Stimulated activated CD4-positive, alpha-beta T cell treated with anti-CD3 and anti-CD28 coated beads, Interleukin-1b, Interleukin-23, amount 100 ng/mL, for 4 hours (primary cell): ENCODE data around the gene ACP7.
"Not testable (repeated sequence)": the region's sequence is repeated elsewhere in the genome, so short reads cannot be mapped to it uniquely, and the experiment has no call there.

Experiments
- DNase-seq, 2 donors: peaks; one replicate each; pipeline ENCODE4 v3.0.0-alpha.2; 2020; ENCODE audit warnings: low read depth in 2 of 2

The ACP7 gene

DNA sequence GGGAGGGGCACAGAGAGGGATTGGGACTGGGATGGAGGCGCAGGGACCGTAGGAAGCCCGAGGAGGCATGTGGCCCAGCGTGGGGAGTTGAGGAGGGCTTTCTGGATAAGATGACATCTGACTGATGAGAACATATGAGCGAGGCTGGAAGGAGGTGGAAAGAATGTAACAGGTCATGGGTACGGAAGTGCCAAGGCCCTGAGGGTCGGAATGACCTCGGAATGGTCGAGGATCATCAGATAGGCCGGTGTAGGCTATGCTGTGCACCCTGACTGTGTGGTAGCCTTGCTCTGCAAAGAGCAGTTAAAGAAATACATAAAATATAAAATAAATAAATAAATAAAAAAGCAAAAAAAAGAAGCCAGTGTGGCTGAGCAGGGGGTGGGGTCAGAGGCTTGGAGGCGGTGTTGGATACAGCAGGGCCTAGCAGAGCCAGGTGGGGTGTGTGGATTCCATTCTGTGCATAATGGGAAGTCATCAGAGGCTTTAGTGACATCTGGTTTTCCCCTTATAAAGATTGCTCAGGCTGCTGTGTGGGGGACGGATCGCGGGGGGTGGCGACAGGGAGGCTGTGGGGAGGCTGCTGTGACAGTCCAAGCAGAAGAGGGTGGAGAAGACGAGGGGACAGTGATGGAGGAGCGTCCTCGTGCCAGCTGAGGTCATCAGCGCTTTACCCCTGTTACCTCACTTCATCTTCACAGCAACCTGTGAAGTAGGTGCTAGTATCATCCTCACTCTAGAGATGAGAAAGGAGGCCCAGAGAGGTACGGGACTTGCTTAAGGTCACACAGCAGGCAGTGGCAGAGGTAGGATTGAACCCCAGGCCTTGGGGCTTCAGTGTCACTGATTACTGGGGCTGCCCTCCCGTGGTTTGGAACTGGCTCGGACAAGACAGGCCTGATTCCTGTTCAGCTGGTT is 46.4 kb downstream of the ACP7 start:
- DNase-seq = no peak

DNA sequence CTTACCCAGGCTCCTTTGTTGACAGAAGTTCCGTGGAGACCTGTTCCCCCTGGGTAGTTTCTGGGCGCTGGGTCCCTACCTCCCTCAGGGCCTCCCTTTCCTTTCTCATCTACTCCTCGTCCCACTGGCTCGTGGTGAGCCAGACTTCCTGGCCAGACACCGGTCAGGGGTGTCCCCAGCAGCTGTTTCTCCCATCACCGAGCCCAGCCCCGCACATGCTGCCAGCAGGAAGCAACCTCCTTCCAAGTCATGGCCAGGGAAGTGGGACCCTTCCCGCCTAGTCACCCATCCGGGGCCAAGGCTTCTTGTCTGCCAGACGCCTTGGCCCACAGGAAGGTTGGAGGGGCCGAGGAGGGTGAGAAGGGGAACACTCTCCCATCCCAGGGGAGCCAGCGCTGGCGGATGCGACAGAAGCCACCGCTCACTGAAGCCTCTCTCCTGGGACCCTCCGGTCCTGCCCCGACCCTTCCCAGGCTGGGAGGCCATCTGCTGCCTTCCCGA is 47.1 kb downstream of the ACP7 start:
- no peak for DNase-seq

DNA sequence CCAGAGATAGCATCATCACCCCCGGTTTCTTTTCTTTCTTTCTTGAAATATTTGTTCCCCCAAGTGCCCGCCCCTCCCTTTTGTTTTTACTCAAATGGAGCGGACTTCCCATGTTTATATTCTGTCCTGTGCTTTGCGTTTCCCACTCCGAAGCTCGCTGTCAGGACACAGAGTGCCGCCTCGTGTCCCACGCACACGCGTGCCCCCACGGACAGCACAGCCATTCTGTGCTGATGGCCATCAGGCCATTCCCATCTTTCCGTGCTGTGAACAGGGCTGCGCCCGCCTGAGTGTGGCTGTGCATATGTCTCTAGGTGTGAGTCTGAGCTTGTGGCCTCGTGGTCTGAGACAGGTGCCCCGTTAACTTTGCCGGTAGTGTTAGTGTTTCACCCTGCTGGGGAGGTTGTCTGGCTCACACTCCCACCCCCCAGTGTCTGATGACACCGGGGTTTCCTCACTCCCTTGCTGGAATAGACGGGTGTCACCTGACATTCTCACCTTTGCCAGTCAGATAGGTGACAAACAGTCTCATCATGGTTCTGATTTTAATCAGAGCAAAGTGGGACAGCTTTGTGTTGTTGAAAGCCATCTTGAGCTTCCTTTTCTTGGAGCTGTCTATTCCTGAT is 48.3 kb downstream of the ACP7 start:
- no peak for DNase-seq

DNA sequence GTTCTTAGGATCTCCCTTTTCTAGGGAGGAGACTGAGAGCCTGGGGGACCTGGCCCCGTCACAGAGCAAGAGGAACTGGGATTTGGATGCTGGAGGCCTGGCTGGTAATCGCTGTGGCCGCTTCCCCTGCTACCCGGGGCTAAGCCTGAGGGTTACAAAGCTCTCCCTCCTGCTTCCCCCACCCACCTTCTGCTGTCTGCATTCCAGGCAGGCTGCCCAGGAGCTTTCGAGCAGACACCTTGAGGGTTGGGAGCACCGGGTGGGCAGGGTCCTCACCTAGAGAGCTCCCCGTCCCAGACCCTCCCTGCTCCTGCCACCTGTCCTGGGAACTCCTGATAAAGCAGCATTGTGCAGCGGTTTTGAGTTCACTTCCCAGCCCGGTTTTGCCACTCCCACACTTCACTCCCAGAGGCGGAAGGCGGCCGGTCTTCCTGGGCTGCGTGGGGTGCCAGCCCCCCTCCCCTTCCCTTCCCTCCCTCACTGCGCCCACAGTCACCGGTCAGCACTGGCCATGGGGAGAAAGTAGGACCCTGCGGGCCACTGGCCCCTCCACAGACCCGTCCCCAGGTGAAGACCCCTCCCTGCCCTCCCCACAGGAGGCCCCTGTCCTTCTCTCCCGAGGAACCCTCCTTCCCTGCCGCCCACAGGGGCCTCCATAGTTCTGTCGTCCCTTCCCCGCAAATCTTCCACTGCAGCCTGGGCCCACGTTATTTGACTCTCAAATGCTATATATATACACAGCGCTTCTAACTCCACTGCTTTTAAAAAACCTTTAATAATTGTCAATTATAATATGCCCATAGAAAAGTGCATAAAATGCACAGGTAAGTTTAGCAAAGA is 49.5 kb downstream of the ACP7 start:
- DNase-seq = no peak

DNA sequence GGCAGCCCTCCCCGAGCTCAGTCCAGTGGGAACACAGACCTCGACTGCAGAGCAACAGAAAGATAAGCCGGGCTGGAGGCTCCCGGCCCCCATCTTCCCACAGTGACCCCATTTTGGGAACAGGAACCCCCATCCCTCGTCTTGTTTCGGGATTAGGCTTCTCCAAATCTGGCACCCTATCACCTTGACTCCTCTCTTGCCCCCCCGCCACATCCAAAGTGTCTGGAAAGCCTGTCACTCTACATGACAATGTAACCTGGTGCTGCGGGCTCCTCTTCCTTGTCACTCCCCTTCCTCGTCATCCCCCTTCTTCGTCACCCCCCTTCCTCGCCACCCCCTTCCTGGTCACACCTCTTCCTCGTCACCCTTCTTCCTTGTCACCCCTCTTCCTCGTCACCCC is 51.5 kb downstream of the ACP7 start:
- DNase-seq = no peak

DNA sequence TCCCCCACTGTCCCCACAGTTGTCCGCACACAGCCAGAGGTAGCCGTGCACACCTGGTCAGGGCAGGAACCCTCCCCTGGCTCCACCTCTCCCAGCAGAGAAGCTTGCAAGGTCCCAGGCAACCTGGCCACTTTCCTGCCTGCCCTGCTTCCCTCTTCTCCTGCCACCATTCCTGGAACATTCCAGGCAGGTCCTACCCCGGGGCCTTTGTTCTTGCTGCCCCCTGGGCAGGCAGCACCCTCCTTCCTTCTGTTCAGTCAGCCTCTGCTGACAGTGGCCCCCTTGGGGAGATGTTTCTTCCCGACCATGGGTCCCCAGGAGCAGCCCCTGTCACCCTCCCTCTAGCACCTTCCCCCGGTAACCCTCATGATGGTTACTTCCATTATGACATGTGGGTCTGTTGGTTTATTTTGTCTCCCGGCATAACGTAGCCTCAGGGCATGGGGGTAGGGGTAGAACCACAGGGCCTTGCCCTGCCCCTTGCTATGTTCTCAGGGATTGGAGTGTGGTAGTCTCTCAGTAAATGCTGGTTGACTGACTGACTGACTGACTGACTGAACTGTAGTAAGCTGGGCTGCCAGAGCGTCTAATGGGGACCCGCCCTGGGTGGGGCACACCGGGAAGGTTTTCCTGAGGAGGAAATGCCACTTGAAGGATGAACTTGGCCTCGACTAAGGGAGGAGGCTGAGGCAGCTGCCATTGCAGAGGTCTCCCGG is 52.2 kb downstream of the ACP7 start:
- DNase-seq = no peak

DNA sequence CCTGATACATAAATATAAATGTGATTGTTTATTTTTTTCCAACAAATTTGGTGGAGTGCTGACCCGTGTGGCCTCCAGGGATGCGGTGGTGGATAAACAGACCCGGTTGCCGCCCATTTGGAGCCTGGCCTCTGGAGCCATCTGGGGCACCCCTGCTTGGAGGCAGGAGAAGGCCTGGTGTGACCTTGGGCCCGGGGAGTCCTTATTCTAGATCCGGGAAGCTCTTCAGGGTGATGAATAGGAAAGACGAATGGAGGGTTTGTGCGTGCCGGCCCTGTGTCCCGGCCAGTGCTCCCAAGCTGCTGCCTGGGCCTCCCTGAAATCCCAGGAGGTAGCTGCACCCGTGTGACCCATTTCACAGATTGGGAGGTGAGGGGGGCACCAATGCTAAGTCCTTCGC is 53.0 kb downstream of the ACP7 start:
- DNase-seq = no peak

DNA sequence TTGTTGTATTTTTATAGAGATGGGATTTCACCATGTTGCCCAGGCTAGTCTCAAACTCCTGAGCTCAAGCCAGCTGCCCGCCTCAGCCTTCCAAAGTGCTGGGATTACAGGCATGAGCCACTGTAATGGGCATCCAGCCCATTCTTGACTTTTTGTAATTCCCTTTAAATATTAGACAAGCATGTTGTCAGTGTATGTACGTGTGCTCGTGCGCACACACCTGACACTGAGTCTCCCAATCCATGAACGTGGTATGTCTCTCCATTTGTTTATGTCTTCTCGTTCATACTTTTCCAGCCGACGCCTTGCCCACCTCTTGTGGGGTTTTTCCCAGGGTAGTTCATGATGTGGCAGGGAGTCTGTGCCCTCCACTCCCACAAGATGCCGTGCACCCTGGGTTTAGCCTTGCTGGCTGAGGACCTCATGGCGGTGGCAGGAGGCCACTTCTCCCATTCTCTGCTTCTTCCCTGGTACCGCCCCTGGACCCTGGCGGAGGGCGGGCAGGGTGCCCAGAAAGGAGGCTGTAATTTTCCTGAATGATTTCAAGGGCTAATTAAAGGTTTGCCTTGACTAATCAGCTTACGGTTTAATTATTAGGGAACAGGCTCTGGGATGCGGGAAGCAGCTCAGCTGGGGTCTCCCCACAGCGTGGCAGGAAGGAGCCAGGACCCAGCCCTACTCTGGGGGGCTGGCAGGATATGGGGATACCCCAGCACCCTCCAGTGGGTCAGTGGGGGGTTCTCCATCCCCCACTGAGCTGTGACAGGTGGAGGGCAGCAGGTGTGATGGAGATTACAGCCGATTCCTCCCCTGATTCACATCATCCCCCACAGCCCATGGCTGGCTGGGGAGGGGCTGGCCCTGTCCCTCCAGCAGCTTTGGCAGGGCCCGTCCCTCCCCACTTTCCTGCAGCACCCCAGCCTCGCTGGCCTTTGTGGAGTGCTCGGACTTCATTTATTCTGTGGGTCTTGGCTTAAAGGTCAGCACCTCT is 54.3 kb downstream of the ACP7 start:
- no peak for DNase-seq

DNA sequence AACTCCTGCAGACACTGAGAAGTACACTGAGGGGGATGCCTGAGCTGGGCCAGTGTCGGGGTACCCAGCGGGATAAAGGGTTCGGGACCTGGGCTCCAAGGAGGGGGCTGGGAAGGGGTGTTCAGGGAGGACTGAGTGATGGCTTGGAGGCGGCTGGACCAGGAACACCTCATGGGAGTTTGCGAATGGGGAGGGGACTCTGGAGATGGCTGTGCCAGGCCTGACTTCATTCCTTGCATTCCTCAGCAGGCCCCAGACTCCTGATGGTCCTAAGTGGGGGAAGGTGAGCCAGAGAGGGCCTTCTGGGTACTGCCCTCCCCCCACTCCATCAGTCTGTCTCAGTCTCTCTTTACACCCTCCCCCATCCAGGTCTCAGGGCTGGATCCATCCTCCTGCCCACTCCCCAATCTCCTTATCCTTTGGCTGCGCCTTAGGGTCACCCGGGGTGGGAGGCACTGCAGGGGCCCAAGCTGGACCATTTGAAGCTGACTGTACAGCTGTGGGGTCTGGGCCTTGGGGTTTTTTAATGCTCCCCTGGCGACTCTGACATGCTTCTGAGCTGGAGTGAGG is 55.2 kb downstream of the ACP7 start:
- no peak for DNase-seq

DNA sequence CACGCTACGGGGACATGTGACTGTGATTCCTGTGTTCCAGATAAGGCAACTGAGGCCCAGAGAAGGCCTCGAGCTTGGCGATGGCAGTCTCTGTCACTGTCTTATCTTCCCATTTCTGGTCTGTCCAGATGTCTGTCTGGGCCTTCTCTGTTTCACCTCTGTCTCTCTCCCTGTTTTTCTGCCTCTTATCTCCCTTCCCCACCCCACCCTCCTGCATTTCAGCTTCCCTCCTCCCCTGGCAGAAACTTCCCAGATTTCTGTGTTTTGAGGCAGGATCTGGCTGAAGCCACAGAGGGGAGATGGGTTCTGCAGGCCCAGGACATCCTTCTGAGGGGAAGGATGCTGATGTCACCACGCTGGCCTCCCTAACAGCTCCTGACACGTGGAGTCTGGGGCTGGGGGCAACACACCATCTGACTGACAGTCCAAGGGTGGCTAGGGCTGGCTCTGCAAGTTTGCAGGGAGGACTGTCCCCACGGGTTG is 55.8 kb downstream of the ACP7 start:
- no peak for DNase-seq

DNA sequence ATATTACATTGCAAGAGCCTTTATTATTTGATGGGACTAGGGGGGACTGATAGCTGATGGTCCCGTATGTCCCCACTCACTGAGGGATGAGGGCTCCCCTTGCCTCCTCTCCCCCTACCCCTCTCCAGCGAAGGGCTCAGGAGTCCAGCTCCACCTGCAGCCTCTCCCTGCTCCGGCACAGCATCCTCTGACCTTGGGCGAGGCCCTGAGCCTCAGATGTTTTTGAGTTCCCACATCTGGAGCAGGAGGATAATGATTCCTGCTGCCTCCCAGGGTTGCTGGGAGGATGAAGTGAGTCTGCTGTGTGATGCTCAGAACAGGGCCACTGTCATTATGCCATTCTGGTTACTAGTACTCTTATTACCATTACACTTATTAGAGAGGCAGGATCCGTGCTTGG is 56.4 kb downstream of the ACP7 start:
- no peak for DNase-seq

DNA sequence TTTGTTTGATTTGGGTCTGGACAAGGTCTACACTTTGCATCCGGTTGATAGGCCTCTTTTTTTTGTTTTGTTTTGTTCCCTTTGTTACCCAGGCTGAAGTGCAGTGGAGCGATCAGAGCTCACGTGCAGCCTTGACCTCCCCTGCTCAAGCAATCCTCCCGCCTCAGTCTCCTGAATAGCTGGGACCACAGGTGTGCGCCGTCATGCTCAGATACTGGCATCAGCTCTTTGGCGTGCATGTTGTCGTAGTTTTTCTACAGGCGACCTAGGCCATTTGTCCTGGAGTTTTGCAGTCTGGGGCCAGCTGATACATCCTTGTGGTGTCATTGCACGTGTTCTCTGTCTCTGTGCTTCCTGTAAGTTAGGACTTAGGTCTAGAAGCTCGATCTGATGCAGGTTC is 57.8 kb downstream of the ACP7 start:
- DNase-seq = no peak

DNA sequence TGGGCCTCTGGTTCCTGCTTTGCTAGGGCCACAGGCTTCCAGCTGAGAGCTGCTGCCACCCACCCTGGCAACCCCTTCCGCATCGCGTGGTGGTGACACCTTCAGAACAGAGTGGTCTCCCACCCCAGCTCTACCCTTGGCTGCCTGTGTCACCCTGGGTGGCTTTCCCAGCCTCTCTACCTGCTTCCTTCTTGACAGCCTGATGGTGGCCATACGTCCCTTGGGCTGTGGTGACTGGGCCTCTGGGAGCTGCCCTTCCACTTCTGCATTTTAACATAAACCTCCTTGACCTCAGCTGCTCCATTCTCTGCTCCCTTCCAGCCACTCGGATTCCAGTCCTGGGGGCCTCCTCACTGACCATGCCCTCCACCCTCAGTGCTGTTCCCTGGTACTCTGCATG is 58.5 kb downstream of the ACP7 start:
- DNase-seq = no peak

DNA sequence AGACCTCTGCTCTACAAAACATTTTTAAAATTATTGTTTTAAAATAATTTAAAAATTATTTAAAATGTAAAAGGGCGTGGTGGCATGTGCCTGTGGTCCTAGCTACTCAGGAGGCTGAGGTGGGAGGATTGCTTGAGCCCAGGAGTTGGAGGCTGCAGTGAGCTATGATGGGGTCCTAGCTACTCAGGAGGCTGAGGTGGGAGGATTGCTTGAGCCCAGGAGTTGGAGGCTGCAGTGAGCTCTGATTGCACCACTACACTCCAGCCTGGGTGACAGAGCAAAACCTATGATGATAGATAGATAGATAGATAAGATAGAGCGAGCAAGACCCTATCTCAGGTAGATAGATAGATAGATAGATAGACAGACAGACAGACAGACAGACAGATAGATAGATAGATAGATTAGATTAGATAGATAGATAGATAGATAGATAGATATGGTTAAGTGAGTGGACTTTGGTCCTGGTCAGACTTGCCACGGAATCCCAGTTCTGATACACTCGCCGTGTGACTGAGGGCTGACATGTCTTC is 59.7 kb downstream of the ACP7 start:
- not testable (repeated sequence) for DNase-seq

DNA sequence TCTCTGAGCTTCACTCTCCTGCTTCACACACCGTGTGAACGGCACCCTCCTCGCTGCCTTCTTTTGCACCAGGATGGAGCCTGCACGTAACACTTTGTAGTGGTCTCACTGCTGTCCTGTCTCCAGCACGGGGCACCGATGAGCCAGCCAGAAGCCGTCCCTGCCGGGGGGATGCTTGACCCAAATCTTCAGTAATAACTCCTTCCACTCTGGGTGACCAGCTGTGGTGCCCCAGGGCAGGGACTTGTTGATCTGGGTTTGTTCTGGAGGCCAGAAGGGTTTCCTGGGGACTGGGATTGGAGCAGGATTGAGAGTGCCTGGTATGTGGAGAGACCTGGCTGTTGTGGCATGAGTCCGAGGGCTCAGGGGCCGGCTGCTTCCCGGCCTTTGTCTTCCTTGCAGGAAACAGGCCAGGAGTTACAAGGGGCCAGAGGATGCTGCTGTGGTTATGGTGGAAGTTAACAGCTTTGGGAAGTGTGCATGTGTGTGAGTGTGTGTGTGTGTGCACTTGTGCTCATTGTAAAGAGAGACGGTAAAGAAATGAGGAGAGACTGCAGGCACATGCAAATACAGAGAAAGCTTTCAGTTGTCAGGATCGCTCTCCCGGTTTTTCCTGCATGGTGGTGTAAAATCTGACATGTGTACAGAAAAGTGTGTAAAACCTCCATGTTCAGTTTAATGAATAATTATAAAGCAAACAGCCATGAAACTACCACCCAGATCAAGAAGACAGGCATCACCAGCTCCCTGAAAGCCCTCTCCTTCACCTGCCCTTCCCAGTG is 60.3 kb downstream of the ACP7 start:
- no peak for DNase-seq

DNA sequence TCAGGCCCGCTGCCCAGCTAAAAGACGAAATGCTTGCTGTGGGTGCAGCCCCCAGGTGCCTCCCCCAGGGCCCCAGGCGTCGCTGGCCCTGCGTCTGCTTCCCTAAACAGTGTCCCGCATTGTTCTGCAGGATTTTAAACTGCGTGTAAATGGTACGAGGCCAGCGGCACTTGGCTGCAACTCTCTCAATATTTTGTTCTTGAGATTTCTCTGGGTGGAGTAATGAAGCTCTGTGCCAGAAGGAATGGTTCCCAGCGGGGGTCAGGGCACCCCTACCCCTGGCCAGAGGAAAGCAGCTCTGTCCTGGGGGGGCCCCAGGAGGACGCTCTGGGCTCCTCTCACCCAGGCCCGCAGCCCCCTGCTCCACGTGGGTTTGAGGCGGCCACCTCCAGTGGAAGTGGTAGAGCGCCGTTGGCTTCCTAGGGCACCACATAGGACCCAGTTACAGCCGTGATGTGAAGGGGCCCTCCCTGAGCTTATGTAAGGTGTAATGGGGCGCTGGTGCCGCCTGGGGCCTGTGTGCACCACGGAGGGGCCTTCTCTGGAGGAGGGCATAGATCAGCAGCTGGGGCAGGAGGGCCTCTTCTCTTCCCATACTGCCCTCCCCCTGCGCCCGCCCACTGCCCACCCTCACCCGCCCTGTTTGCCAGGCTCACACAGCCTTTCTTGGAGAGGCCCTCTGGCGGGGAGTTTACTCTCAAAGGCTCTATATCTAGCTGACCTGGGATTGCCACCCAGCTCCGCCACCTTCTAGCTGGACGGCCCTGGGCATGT is 61.2 kb downstream of the ACP7 start:
- no peak for DNase-seq

DNA sequence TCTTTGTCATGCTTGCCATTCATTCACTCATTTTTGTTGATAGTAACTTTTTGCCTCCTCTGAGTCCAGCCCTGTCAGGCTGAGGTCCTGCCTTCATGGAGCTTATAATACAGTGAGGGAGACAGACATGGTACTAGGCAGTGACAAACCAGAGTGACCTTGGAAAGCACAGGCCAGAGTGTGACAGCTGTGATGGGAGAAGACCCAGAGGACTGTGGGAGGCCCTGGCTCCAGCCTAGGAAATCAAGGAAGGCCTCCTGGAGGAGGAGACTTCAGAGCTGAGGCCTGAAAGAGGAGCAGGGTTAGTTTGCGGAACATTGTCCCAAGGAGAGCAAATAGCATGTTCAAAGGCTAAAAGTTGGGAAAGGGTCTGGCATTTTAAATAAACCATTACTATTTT is 61.9 kb downstream of the ACP7 start:
- no peak for DNase-seq
